K562 (cell line): ENCODE data around the gene GNAQ. TPM values are rescaled to one million over a fixed set of nuclear protein-coding genes. Genes with fewer than 3 reads are reported as not detected.
A peak's percentile ranks its signal among the peaks of the same experiment; 100 is the strongest.

ENCODE experiments used
- ATAC-seq: fragments of 200-7000 bp; cut with Tn5 transposase; 3 replicates; pipeline ENCODE4 v1.9.1; 2020; ENCODE audit warnings: moderate library complexity
- BruUV-seq: library from RNA; stranded (reverse); fragments of 400-500 nt; replicated peaks from 2 replicates; lab custom pipeline; 2021; lab: Mats Ljungman, UMichigan
- CTCF ChIA-PET: fragments of 300-600 bp; formaldehyde crosslinking; extraction: SDS; loops from one replicate; lab custom pipeline; 2021; ENCODE audit warnings: low intra/inter-chr PET ratio; lab: Yijun Ruan, JAX
- POLR2A ChIA-PET: fragments of 300-600, 350-650 bp; sonication (Branson Sonifier 250); formaldehyde crosslinking; extraction: SDS; loops from one replicate; lab custom pipeline; 2021; ENCODE audit warnings: antibody characterized with exemption, inconsistent platforms; lab: Yijun Ruan, JAX
- DNase-seq, 4 experiments: peaks; one replicate each; pipeline versions ENCODE4 v3.0.0 to v3.0.0-alpha.2; 2011 to 2018; ENCODE audit warnings: low spot score in 3 of 4, mixed read lengths in 3 of 4; ENCODE audit errors: extremely low read depth in 1 of 4
- FAIRE-seq: peaks from 2 replicates; lab custom pipeline; 2011; peaks lifted over from hg19 to GRCh38; lab: Jason Lieb, UNC
- H2AFZ ChIP-seq: 2 replicates; pipeline ENCODE4 v1.6.0; 2011; ENCODE audit warnings: low read depth, low read length, control low read depth, inconsistent platforms
- H3K27ac ChIP-seq: fragments of 200-600 bp; 3 replicates; pipeline ENCODE4 v1.8.0; 2011; ENCODE audit warnings: low read depth, mild to moderate bottlenecking, control low read depth, inconsistent platforms, low read length, moderate library complexity, mixed read lengths; ENCODE audit errors: extremely low read depth
- H3K27me3 ChIP-seq, 2 experiments: fragments of 300-600 bp in 1 of 2; 2 replicates in 1 of 2; 3 replicates in 1 of 2; pipeline versions ENCODE4 v1.6.0 to v1.8.0; 2011; ENCODE audit warnings: inconsistent platforms in 2 of 2, low read length in 2 of 2, mild to moderate bottlenecking in 1 of 2, mixed read lengths in 1 of 2, moderate library complexity in 1 of 2; ENCODE audit not compliant: control insufficient read depth in 2 of 2, insufficient read depth in 2 of 2
- H3K36me3 ChIP-seq: fragments of 300-600 bp; 3 replicates; pipeline ENCODE4 v1.8.0; 2011; ENCODE audit warnings: mild to moderate bottlenecking, low read length, inconsistent platforms; ENCODE audit not compliant: control insufficient read depth, insufficient read depth
- H3K4me1 ChIP-seq, 2 experiments: fragments of 200-600 bp in 1 of 2; replicated peaks in 1 of 2; 2 replicates in 1 of 2; 3 replicates in 1 of 2; pipeline versions ENCODE4 v1.5.1 to v1.8.0; 2011; ENCODE audit warnings: inconsistent platforms in 2 of 2, low read length in 2 of 2, mild to moderate bottlenecking in 1 of 2, mixed read lengths in 1 of 2, moderate library complexity in 1 of 2; ENCODE audit not compliant: control insufficient read depth in 2 of 2, insufficient read depth in 2 of 2
- H3K4me2 ChIP-seq: 2 replicates; pipeline ENCODE4 v1.6.1; 2011; ENCODE audit warnings: low read length, control low read depth, inconsistent platforms, mixed read lengths; ENCODE audit not compliant: insufficient read depth
- H3K4me3 ChIP-seq: fragments of 200-600 bp; sonication (generic), shearing (Covaris generic); 2 replicates; pipeline ENCODE4 v1.5.1; 2016; ENCODE audit warnings: control low read depth, inconsistent platforms
- H3K79me2 ChIP-seq: fragments of 200-600 bp; 3 replicates; pipeline ENCODE4 v1.8.0; 2011; ENCODE audit warnings: low read length, inconsistent platforms; ENCODE audit not compliant: control insufficient read depth, insufficient read depth
- H3K9ac ChIP-seq, 2 experiments: 2 replicates each; pipeline versions ENCODE4 v1.6.0 to v1.6.1; 2011; ENCODE audit warnings: low read depth in 2 of 2, low read length in 2 of 2, control low read depth in 1 of 2, inconsistent platforms in 1 of 2, mild to moderate bottlenecking in 1 of 2, mixed read lengths in 1 of 2; ENCODE audit not compliant: insufficient read depth in 1 of 2
- H3K9me1 ChIP-seq: one replicate; pipeline ENCODE4 v1.6.0; 2011; ENCODE audit warnings: inconsistent platforms, mild to moderate bottlenecking, low read length, moderate library complexity; ENCODE audit not compliant: control insufficient read depth, insufficient read depth
- H3K9me3 ChIP-seq: replicated peaks from 2 replicates; pipeline ENCODE4 v1.5.1; 2011; ENCODE audit warnings: low read depth, low read length, inconsistent platforms; ENCODE audit not compliant: control insufficient read depth, insufficient read depth
- H4K20me1 ChIP-seq: replicated peaks from 2 replicates; pipeline ENCODE4 v1.6.1; 2011; ENCODE audit warnings: low read length, inconsistent platforms, mixed read lengths; ENCODE audit not compliant: control insufficient read depth, insufficient read depth
- NFIX ChIP-seq: fragments of 250-450 bp; sonication (Bioruptor Pico); IDR thresholded peaks from 2 replicates; pipeline ENCODE4 v1.4.0; 2020; ENCODE audit warnings: low read depth, mild to moderate bottlenecking, moderate library complexity
- ZNF316 ChIP-seq: fragments of 450-650 bp; IDR thresholded peaks from 2 replicates; pipeline ENCODE4 v1.6.1; 2016
- WGBS: fragments of 100-300 bp; shearing (Covaris generic); methylation state at CpG from one replicate; pipeline ENCODE4 v1.1.6; 2016; ENCODE audit warnings: low coverage, mixed read lengths; ENCODE audit not compliant: insufficient coverage; ENCODE audit errors: missing lambda C conversion rate; 5-methylcytosine and 5-hydroxymethylcytosine counted together
- in situ Hi-C: fragments of 300-500 bp; cut with MboI; formaldehyde crosslinking; loops from 4 replicates; pipeline ENCODE4 v1.15.0; 2018; ENCODE audit warnings: inconsistent platforms, mixed read lengths
- intact Hi-C: fragments of 100-400 bp; cut with micrococcal nuclease; formaldehyde crosslinking; loops from 2 replicates; pipeline ENCODE4 v1.14.2; 2022
- polyA plus RNA-seq, 8 experiments: library from polyadenylated mRNA; depleted of rRNA in 4 of 8; stranded (reverse) in 5 of 8; unstranded in 3 of 8; fragments of >200 nt; fragmentation: Nextera tagmentation in 2 of 8; fragmentation: Illumina TruSeq in 1 of 8; extraction: Ambion mirVana in 2 of 8; extraction: Trizol in 1 of 8; gene quantifications; 2 replicates each; pipeline versions ENCODE4 v1.2.1 to v1.2.3, GENCODE V29; 2011 to 2014; ENCODE audit warnings: inconsistent platforms in 1 of 8, missing spikeins in 1 of 8
- total RNA-seq, 7 experiments: library from RNA; depleted of rRNA in 6 of 7; stranded (reverse); fragments of >200 nt in 6 of 7; fragmentation: Illumina TruSeq in 2 of 7; extraction: Trizol in 2 of 7; gene quantifications; 2 replicates each; pipeline versions ENCODE4 v1.2.1 to v1.2.3, GENCODE V29; 2011 to 2021; ENCODE audit warnings: low replicate concordance in 1 of 7
- TF ChIP-seq, protein P1 (sequence below), 2 experiments: fragments of 450-650 bp; conservative IDR thresholded peaks; 2 replicates each; pipeline ENCODE4 v1.6.1; 2017; ENCODE audit warnings: mild to moderate bottlenecking in 2 of 2, moderate library complexity in 2 of 2
- TF ChIP-seq, protein P2 (sequence below), 2 experiments: fragments of 450-650 bp; formaldehyde crosslinking in 1 of 2; IDR thresholded peaks; 2 replicates each; pipeline versions ENCODE4 v1.4.0 to v1.6.1; 2014 to 2020; ENCODE audit warnings: mild to moderate bottlenecking in 2 of 2, borderline replicate concordance in 1 of 2, low read depth in 1 of 2

GNAQ gene
- total and polyA plus RNA-seq, 9 of the 15 experiments (the other 6 are each of a cell fraction or from before 2014, with no cell fraction given): 4.8 to 27.9 (median 17.5) TPM

DNA sequence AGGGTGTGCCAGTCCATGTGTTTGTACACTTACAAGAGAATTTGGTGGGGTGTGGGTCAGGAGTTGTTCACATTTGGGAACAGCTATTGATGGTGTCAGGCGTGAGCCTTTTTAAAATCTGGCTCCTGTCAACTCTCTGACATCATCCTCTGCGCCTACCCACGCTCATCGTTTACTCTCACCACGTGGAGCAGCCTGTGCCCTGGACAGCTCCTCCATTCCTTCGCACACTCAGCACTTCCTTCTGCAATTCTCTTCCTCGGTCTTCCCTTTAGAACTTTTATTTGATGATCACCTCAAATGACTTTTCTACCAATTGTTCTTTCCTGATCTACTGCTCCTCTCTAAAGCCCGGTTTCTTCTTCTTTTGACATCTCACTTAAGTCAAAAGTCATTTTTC lies 42.1 kb upstream of the GNAQ start:
- Histone ChIP-seq H3K9me3 (no peaks in the 10 kb centered on the region), H3K9ac (no peak overlapping the region), H3K36me3 (no peaks in the 10 kb centered on the region), H2AFZ (no peak overlapping the region), H3K27me3 (no peaks in the 10 kb centered on the region), H3K79me2 (no peaks in the 10 kb centered on the region), H3K27ac (no peak overlapping the region), H3K4me2 (no peak overlapping the region), H3K4me3 (no peak overlapping the region), H3K4me1 (no peaks in the 10 kb centered on the region), H3K9me1 (no peaks in the 10 kb centered on the region), H4K20me1 (no peaks in the 10 kb centered on the region)
- CTCF ChIA-PET: no interaction called here
- WGBS: 4% methylated on average over 4 of the region's 8 CpGs
- in situ Hi-C loops (no loop called here), intact Hi-C loops (no loop called here)
- FAIRE-seq: no peak
- DNase-seq: no peak
- ATAC-seq: no peak
- POLR2A ChIA-PET: no interaction called here
- TF ChIP-seq, protein P1, sequence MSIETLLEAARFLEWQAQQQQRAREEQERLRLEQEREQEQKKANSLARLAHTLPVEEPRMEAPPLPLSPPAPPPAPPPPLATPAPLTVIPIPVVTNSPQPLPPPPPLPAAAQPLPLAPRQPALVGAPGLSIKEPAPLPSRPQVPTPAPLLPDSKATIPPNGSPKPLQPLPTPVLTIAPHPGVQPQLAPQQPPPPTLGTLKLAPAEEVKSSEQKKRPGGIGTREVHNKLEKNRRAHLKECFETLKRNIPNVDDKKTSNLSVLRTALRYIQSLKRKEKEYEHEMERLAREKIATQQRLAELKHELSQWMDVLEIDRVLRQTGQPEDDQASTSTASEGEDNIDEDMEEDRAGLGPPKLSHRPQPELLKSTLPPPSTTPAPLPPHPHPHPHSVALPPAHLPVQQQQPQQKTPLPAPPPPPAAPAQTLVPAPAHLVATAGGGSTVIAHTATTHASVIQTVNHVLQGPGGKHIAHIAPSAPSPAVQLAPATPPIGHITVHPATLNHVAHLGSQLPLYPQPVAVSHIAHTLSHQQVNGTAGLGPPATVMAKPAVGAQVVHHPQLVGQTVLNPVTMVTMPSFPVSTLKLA (conservative IDR thresholded peaks at IDR 0.05): peak in 1 of 2 experiments; percentile 45; a peak in 2 of 4 replicates
- TF ChIP-seq, protein P2, sequence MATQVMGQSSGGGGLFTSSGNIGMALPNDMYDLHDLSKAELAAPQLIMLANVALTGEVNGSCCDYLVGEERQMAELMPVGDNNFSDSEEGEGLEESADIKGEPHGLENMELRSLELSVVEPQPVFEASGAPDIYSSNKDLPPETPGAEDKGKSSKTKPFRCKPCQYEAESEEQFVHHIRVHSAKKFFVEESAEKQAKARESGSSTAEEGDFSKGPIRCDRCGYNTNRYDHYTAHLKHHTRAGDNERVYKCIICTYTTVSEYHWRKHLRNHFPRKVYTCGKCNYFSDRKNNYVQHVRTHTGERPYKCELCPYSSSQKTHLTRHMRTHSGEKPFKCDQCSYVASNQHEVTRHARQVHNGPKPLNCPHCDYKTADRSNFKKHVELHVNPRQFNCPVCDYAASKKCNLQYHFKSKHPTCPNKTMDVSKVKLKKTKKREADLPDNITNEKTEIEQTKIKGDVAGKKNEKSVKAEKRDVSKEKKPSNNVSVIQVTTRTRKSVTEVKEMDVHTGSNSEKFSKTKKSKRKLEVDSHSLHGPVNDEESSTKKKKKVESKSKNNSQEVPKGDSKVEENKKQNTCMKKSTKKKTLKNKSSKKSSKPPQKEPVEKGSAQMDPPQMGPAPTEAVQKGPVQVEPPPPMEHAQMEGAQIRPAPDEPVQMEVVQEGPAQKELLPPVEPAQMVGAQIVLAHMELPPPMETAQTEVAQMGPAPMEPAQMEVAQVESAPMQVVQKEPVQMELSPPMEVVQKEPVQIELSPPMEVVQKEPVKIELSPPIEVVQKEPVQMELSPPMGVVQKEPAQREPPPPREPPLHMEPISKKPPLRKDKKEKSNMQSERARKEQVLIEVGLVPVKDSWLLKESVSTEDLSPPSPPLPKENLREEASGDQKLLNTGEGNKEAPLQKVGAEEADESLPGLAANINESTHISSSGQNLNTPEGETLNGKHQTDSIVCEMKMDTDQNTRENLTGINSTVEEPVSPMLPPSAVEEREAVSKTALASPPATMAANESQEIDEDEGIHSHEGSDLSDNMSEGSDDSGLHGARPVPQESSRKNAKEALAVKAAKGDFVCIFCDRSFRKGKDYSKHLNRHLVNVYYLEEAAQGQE (IDR thresholded peaks at IDR 0.05; ENCODE audit: borderline replicate concordance): peak; percentile 53
- TF ChIP-seq, protein P2 (CRISPR knock-in tag; IDR thresholded peaks at IDR 0.05; ENCODE audit: low read depth): no peak
- peak; percentile 16; the same call in 1 of the 2 replicates for TF ChIP-seq ZNF316
- TF ChIP-seq NFIX (CRISPR knock-in tag): no peak
- no TSS peak for BruUV-seq
